ENCODE results near the gene EHD3. TPM values are rescaled to one million over a fixed set of nuclear protein-coding genes. Genes with fewer than 3 reads are reported as not detected.
A peak's percentile ranks its signal among the peaks of the same experiment; 100 is the strongest.

The EHD3 gene
- total and polyA plus RNA-seq, 4 donors, result 7.2 to 20.2 (median 13.2) TPM

GRCh38 chr2:31304816-31305215 lies 70.9 kb downstream of the EHD3 start:
- Histone ChIP-seq H3K27ac (ENCODE audit: low read depth in 1 of 2, low read length in 2 of 2) (no peak overlapping the region), H3K27me3 (ENCODE audit: control insufficient read depth in 4 of 4, insufficient read depth in 4 of 4, low read length in 3 of 4) (no peaks in the 10 kb centered on the region), H3K4me3 (ENCODE audit: low read depth in 1 of 3, low read length in 3 of 3) (no peak overlapping the region), H3K36me3 (ENCODE audit: control insufficient read depth in 4 of 4, insufficient read depth in 3 of 4, low read depth in 1 of 4, low read length in 3 of 4) (no peaks in the 10 kb centered on the region), H3K9me3 (ENCODE audit: control insufficient read depth in 4 of 4, low read length in 3 of 4) (peaks cover 0 to 3% (median 0%) of the 10 kb centered on the region in 4 donors), H3K4me1 (ENCODE audit: control insufficient read depth in 4 of 4, insufficient read depth in 4 of 4, low read length in 3 of 4) (no peaks in the 10 kb centered on the region), H3K9ac (ENCODE audit: low read depth in 1 of 2, low read length in 2 of 2) (no peak overlapping the region)
- TF ChIP-seq TAF1 (conservative IDR thresholded peaks at IDR 0.05) (no peak), JUND (IDR thresholded peaks at IDR 0.05) (no peak), HNF4A (conservative IDR thresholded peaks at IDR 0.05) (no peak), RXRA (IDR thresholded peaks at IDR 0.05) (no peak), SP1 (IDR thresholded peaks at IDR 0.05) (no peak), YY1 (IDR thresholded peaks at IDR 0.05) (no peak)
- TF ChIP-seq, protein P1, sequence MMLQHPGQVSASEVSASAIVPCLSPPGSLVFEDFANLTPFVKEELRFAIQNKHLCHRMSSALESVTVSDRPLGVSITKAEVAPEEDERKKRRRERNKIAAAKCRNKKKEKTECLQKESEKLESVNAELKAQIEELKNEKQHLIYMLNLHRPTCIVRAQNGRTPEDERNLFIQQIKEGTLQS (IDR thresholded peaks at IDR 0.05), result no peak
- 84% methylated on average over 2 of the region's 2 CpGs for WGBS
- DNase-seq (ENCODE audit: low spot score), result peak; percentile 19

DNA sequence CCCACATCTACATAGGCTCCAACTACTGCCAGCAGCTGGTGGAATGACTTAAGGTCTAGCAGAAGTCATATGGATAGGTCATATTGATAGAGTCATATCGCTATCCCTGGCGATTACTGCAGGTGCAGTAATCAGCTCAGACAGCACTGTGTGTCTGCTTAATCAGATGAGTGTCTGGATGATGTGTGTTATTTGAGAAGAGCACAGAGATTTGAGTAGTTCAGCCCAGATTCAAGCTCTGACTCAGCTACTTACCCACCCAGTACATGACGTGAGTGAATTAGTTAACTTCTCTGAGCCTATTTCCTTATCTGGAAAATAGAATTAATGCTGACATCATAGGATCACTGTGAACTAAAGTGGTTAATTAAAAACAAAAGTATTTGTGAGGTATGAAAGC lies 78.9 kb downstream of the EHD3 start:
- H3K4me1 ChIP-seq (ENCODE audit: control insufficient read depth in 4 of 4, insufficient read depth in 4 of 4, low read length in 3 of 4), result no peaks in the 10 kb centered on the region
- H3K36me3 ChIP-seq (ENCODE audit: control insufficient read depth in 4 of 4, insufficient read depth in 3 of 4, low read depth in 1 of 4, low read length in 3 of 4), result no peaks in the 10 kb centered on the region
- H3K27me3 ChIP-seq (ENCODE audit: control insufficient read depth in 4 of 4, insufficient read depth in 4 of 4, low read length in 3 of 4), result no peaks in the 10 kb centered on the region
- H3K9ac ChIP-seq (ENCODE audit: low read depth in 1 of 2, low read length in 2 of 2), result no peak overlapping the region
- H3K27ac ChIP-seq (ENCODE audit: low read depth in 1 of 2, low read length in 2 of 2), result no peak overlapping the region
- WGBS, result 96% methylated on average over 3 of the region's 3 CpGs
- peaks cover 0 to 5% (median 0%) of the 10 kb centered on the region in 4 donors for H3K9me3 ChIP-seq (ENCODE audit: control insufficient read depth in 4 of 4, low read length in 3 of 4)
- no peak for DNase-seq (ENCODE audit: low spot score)
- TF ChIP-seq, protein P2, sequence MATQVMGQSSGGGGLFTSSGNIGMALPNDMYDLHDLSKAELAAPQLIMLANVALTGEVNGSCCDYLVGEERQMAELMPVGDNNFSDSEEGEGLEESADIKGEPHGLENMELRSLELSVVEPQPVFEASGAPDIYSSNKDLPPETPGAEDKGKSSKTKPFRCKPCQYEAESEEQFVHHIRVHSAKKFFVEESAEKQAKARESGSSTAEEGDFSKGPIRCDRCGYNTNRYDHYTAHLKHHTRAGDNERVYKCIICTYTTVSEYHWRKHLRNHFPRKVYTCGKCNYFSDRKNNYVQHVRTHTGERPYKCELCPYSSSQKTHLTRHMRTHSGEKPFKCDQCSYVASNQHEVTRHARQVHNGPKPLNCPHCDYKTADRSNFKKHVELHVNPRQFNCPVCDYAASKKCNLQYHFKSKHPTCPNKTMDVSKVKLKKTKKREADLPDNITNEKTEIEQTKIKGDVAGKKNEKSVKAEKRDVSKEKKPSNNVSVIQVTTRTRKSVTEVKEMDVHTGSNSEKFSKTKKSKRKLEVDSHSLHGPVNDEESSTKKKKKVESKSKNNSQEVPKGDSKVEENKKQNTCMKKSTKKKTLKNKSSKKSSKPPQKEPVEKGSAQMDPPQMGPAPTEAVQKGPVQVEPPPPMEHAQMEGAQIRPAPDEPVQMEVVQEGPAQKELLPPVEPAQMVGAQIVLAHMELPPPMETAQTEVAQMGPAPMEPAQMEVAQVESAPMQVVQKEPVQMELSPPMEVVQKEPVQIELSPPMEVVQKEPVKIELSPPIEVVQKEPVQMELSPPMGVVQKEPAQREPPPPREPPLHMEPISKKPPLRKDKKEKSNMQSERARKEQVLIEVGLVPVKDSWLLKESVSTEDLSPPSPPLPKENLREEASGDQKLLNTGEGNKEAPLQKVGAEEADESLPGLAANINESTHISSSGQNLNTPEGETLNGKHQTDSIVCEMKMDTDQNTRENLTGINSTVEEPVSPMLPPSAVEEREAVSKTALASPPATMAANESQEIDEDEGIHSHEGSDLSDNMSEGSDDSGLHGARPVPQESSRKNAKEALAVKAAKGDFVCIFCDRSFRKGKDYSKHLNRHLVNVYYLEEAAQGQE (IDR thresholded peaks at IDR 0.05), result no peak
- no peak for TF ChIP-seq JUND (IDR thresholded peaks at IDR 0.05)
- TF ChIP-seq FOXA2 (IDR thresholded peaks at IDR 0.05), result no peak
- TF ChIP-seq YY1 (IDR thresholded peaks at IDR 0.05), result no peak
- TF ChIP-seq FOXA1 (IDR thresholded peaks at IDR 0.05), result no peak
- no peak for TF ChIP-seq HNF4G (IDR thresholded peaks at IDR 0.05)
- no peak for TF ChIP-seq TAF1 (conservative IDR thresholded peaks at IDR 0.05)
- no peak for TF ChIP-seq MAX (IDR thresholded peaks at IDR 0.05)
- no peak for TF ChIP-seq EGR1 (IDR thresholded peaks at IDR 0.05; ENCODE audit: low read depth in 2 of 2)
- TF ChIP-seq, protein P3, sequence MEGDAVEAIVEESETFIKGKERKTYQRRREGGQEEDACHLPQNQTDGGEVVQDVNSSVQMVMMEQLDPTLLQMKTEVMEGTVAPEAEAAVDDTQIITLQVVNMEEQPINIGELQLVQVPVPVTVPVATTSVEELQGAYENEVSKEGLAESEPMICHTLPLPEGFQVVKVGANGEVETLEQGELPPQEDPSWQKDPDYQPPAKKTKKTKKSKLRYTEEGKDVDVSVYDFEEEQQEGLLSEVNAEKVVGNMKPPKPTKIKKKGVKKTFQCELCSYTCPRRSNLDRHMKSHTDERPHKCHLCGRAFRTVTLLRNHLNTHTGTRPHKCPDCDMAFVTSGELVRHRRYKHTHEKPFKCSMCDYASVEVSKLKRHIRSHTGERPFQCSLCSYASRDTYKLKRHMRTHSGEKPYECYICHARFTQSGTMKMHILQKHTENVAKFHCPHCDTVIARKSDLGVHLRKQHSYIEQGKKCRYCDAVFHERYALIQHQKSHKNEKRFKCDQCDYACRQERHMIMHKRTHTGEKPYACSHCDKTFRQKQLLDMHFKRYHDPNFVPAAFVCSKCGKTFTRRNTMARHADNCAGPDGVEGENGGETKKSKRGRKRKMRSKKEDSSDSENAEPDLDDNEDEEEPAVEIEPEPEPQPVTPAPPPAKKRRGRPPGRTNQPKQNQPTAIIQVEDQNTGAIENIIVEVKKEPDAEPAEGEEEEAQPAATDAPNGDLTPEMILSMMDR (IDR thresholded peaks at IDR 0.05; ENCODE audit: low read depth, low read length, missing input control), result no peak
- TF ChIP-seq RXRA (IDR thresholded peaks at IDR 0.05), result no peak
- TF ChIP-seq HNF4A (conservative IDR thresholded peaks at IDR 0.05), result no peak
- no peak for TF ChIP-seq SP1 (IDR thresholded peaks at IDR 0.05)
- no peak for TF ChIP-seq GABPA (IDR thresholded peaks at IDR 0.05 in 1 of 2, conservative IDR thresholded peaks at IDR 0.05 in 1 of 2)
- no peak for TF ChIP-seq RAD21 (IDR thresholded peaks at IDR 0.05)
- no peak for TF ChIP-seq ZBTB33 (IDR thresholded peaks at IDR 0.05)
- TF ChIP-seq NR2F2 (IDR thresholded peaks at IDR 0.05), result no peak
- TF ChIP-seq, protein P1 (IDR thresholded peaks at IDR 0.05), result no peak
- H3K4me3 ChIP-seq (ENCODE audit: low read depth in 1 of 3, low read length in 3 of 3), result no peak overlapping the region
